Neural cell (in vitro differentiated cells): ENCODE results near the gene CCL1. TPM values are rescaled to one million over a fixed set of nuclear protein-coding genes. Genes with fewer than 3 reads are reported as not detected.

Experiments
- H2AFZ ChIP-seq: fragments of 200-600, 300-800 bp; sonication (generic), shearing (Covaris generic); 2 replicates; pipeline ENCODE4 v1.6.0; 2014; ENCODE audit warnings: low read depth, mild to moderate bottlenecking, antibody characterized with exemption, low read length, moderate library complexity
- H3F3A ChIP-seq: fragments of 200-600 bp; shearing (Covaris generic); 2 replicates; pipeline ENCODE4 v1.6.1; 2016; ENCODE audit warnings: mild to moderate bottlenecking, moderate library complexity, mixed read lengths, antibody characterized with exemption, low read length; ENCODE audit not compliant: insufficient read depth, poor library complexity, severe bottlenecking
- H3K27ac ChIP-seq: fragments of 200-600, 300-800 bp; sonication (generic), shearing (Covaris generic); 2 replicates; pipeline ENCODE4 v1.5.1; 2014; ENCODE audit warnings: mild to moderate bottlenecking, low read length, moderate library complexity
- H3K27me3 ChIP-seq: fragments of 300-800, 200-600 bp; sonication (generic), shearing (Covaris generic); 2 replicates; pipeline ENCODE4 v1.6.0; 2014; ENCODE audit warnings: mild to moderate bottlenecking, low read depth, low read length, moderate library complexity; ENCODE audit not compliant: insufficient read depth
- H3K36me3 ChIP-seq: fragments of 300-800, 200-600 bp; sonication (generic), shearing (Covaris generic); 2 replicates; pipeline ENCODE4 v1.5.1; 2014; ENCODE audit warnings: mild to moderate bottlenecking, antibody characterized with exemption, low read length, moderate library complexity; ENCODE audit not compliant: insufficient read depth
- H3K4me2 ChIP-seq: fragments of 300-800, 200-600 bp; sonication (generic), shearing (Covaris generic); 2 replicates; pipeline ENCODE4 v1.6.0; 2014; ENCODE audit warnings: mild to moderate bottlenecking, low read length
- H3K4me3 ChIP-seq: fragments of 300-800, 200-600 bp; sonication (generic), shearing (Covaris generic); 2 replicates; pipeline ENCODE4 v1.5.1; 2014; ENCODE audit warnings: mild to moderate bottlenecking, low read length, moderate library complexity
- H3K79me2 ChIP-seq: fragments of 200-600 bp; shearing (Covaris generic); replicated peaks from 2 replicates; pipeline ENCODE4 v1.6.0; 2014; ENCODE audit warnings: mild to moderate bottlenecking, low read length, moderate library complexity; ENCODE audit not compliant: insufficient read depth
- H3K9ac ChIP-seq: fragments of 300-800, 200-600 bp; sonication (generic), shearing (Covaris generic); 2 replicates; pipeline ENCODE4 v1.6.1; 2016; ENCODE audit warnings: mild to moderate bottlenecking, low read length, mixed read lengths
- H3K9me2 ChIP-seq: fragments of 200-600 bp; shearing (Covaris generic); 2 replicates; pipeline ENCODE4 v1.6.1; 2016; ENCODE audit warnings: mild to moderate bottlenecking, low read length, mixed read lengths; ENCODE audit not compliant: insufficient read depth
- H3K9me3 ChIP-seq: fragments of 200-600, 300-800 bp; sonication (generic), shearing (Covaris generic); 2 replicates; pipeline ENCODE4 v1.6.1; 2016; ENCODE audit warnings: mild to moderate bottlenecking, mixed run types, low read length, moderate library complexity, mixed read lengths
- H4K20me1 ChIP-seq: fragments of 200-600 bp; shearing (Covaris generic); 2 replicates; pipeline ENCODE4 v1.6.1; 2016; ENCODE audit warnings: mild to moderate bottlenecking, mixed run types; ENCODE audit not compliant: insufficient read depth
- CTCF ChIP-seq: fragments of 450-650 bp; IDR thresholded peaks from 2 replicates; pipeline ENCODE4 v1.5.1; 2014; ENCODE audit warnings: antibody characterized with exemption, mild to moderate bottlenecking, moderate library complexity; ENCODE audit not compliant: poor library complexity, severe bottlenecking
- EP300 ChIP-seq: fragments of 450-650 bp; conservative IDR thresholded peaks from 2 replicates; pipeline ENCODE4 v1.6.1; 2014; ENCODE audit warnings: antibody characterized with exemption, mild to moderate bottlenecking, moderate library complexity; ENCODE audit not compliant: poor library complexity, severe bottlenecking
- EZH2 ChIP-seq: fragments of 200-600, 300-800 bp; shearing (Covaris generic), sonication (generic); IDR thresholded peaks from 2 replicates; pipeline ENCODE4 v1.6.1; 2014; ENCODE audit warnings: antibody characterized with exemption, low read length, borderline replicate concordance, mild to moderate bottlenecking; ENCODE audit not compliant: insufficient read depth, poor library complexity, severe bottlenecking
- MXI1 ChIP-seq: fragments of 450-650 bp; conservative IDR thresholded peaks from 2 replicates; pipeline ENCODE4 v1.6.1; 2014; ENCODE audit warnings: antibody characterized with exemption, mild to moderate bottlenecking; ENCODE audit not compliant: poor library complexity, severe bottlenecking
- POLR2AphosphoS5 ChIP-seq: IDR thresholded peaks from 2 replicates; pipeline ENCODE4 v1.6.1; 2012
- RAD21 ChIP-seq: fragments of 450-650 bp; conservative IDR thresholded peaks from 2 replicates; pipeline ENCODE4 v1.6.1; 2014; ENCODE audit warnings: antibody characterized with exemption, mild to moderate bottlenecking, moderate library complexity
- REST ChIP-seq: IDR thresholded peaks from 2 replicates; pipeline ENCODE4 v1.6.1; 2012; ENCODE audit warnings: borderline replicate concordance
- SMC3 ChIP-seq: fragments of 450-650 bp; conservative IDR thresholded peaks from 2 replicates; pipeline ENCODE4 v1.6.1; 2014; ENCODE audit warnings: antibody characterized with exemption, mild to moderate bottlenecking, moderate library complexity; ENCODE audit not compliant: poor library complexity
- TAF1 ChIP-seq: IDR thresholded peaks from 2 replicates; pipeline ENCODE4 v1.6.1; 2012; ENCODE audit warnings: low read depth
- polyA plus RNA-seq: library from polyadenylated mRNA; depleted of rRNA; stranded (reverse); fragments of >200 nt; gene quantifications from 2 replicates; pipeline ENCODE4 v1.2.3, GENCODE V29; 2014

The CCL1 gene
- polyA plus RNA-seq, 1 donor from 2014 or later, result not detected

- Histone ChIP-seq H3F3A (no peaks in the 10 kb centered on the region), H3K9ac (no peak overlapping the region), H3K27ac (no peak overlapping the region), H3K27me3 (no peaks in the 10 kb centered on the region), H2AFZ (no peak overlapping the region), H4K20me1 (no peaks in the 10 kb centered on the region), H3K4me3 (no peak overlapping the region), H3K9me3 (no peaks in the 10 kb centered on the region), H3K36me3 (no peaks in the 10 kb centered on the region), H3K4me2 (no peak overlapping the region), H3K9me2 (no peaks in the 10 kb centered on the region), H3K79me2 (no peaks in the 10 kb centered on the region)
- TF ChIP-seq EP300 (no peak), SMC3 (no peak), TAF1 (no peak), RAD21 (no peak), POLR2AphosphoS5 (no peak), MXI1 (no peak), CTCF (no peak), REST (no peak), EZH2 (no peak)
Observed at GRCh38 chr17:34398990-34399389, 36.0 kb upstream of the CCL1 start.

- no peaks in the 10 kb centered on the region for H3K36me3 ChIP-seq
- no peaks in the 10 kb centered on the region for H3K9me2 ChIP-seq
- no peaks in the 10 kb centered on the region for H3K9me3 ChIP-seq
- no peak overlapping the region for H3K4me2 ChIP-seq
- H4K20me1 ChIP-seq, result no peaks in the 10 kb centered on the region
- no peaks in the 10 kb centered on the region for H3F3A ChIP-seq
- no peaks in the 10 kb centered on the region for H3K27me3 ChIP-seq
- H2AFZ ChIP-seq, result no peak overlapping the region
- TF ChIP-seq RAD21 (no peak), EZH2 (no peak), EP300 (no peak), TAF1 (no peak), SMC3 (no peak)
- no peak overlapping the region for H3K9ac ChIP-seq
- H3K4me3 ChIP-seq, result no peak overlapping the region
- no peaks in the 10 kb centered on the region for H3K79me2 ChIP-seq
- H3K27ac ChIP-seq, result no peak overlapping the region
Observed at GRCh38 chr17:34397265-34397664, 34.2 kb upstream of the CCL1 start.

GRCh38 chr17:34393401-34393800 lies 30.4 kb upstream of the CCL1 start:
- no peaks in the 10 kb centered on the region for H3K36me3 ChIP-seq
- H3K4me3 ChIP-seq, result no peak overlapping the region
- TF ChIP-seq MXI1, result no peak
- no peak for TF ChIP-seq POLR2AphosphoS5
- H3F3A ChIP-seq, result no peaks in the 10 kb centered on the region
- no peaks in the 10 kb centered on the region for H3K79me2 ChIP-seq
- no peak overlapping the region for H3K9ac ChIP-seq
- H3K9me3 ChIP-seq, result no peaks in the 10 kb centered on the region
- H3K27me3 ChIP-seq, result no peaks in the 10 kb centered on the region
- no peak overlapping the region for H3K27ac ChIP-seq
- no peaks in the 10 kb centered on the region for H4K20me1 ChIP-seq
- H3K9me2 ChIP-seq, result no peaks in the 10 kb centered on the region
- no peak overlapping the region for H3K4me2 ChIP-seq
- H2AFZ ChIP-seq, result no peak overlapping the region
